NCI-H2107 treated with DMSO at 0.1 percent for 48 hours (cell line): ENCODE measurements around the gene HDDC2.

ENCODE experiments used
- DNase-seq: peaks from one replicate; lab custom pipeline; 2025; ENCODE audit not compliant: unreplicated experiment; lab: John Stamatoyannopoulos, UW

HDDC2 gene

GRCh38 chr6:125271486-125272159 lies 30.1 kb downstream of the HDDC2 start:
- DNase-seq, result no peak

DNA sequence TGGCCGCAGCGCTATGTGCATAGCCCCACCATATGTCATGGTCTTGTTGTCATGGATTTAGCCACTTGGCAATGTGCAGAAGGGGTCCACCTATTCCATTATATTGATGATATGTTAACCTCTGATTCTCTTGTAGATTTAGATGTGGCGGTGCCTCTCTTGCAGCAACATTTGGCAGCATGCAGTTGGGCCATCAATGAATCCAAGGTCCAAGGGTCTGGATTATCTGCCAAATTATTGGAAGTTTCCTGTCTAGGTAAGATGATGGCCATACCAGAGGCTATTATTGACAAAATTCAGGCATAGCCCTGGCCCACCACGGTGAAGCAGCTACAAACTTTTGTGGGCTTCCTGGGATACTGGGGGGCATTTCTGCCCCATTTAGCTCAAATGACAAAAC lies 31.4 kb downstream of the HDDC2 start:
- DNase-seq, result no peak

DNA sequence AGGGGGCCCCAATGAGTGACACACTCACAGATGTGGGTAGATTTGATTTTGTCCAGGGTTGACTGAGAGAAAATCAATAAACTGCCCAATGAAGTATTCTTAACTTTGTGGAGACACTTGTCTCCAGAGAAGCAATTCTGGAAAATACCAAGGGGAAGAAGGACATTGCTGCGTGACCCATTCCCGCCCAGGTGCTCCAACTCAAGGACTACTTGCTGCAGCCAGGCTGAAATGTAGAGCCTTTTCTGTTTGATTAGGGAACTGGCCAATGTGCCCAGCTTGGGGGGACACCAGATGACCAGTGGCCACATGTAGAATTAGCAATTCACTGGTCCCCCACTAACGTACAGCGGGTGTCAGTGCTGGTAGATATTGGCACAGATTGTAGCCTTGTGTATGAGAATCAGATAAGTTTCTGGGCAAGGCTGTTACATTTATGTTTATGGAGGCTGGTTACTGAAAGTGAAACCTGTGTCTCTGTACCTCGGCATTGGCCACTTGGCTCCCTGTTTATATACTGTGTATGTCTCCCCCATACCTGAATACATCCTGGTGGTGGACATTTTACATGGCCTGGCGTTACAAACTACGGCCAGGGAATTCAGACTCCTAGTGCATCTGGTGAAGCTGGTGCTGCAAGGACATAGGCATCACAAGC lies 32.3 kb downstream of the HDDC2 start:
- DNase-seq, result no peak

DNA sequence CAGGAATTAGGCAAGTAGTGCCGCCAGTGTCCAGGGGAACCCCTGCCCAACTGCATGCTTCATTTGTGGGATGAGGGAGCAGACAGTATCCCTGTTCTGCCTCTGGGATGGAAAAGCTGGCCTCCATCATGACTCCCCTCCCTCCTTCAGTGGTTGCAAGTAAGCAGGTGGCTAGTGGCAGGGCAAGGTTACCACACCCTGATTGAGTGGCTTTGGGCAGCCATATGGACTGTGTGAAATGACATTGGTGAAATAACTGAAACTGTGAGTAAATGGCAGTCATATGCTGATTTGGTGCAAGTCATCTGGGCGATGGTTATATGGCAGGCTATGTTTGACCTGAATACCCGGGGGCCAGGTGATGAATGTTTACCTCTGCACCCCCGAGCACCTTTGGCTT lies 33.0 kb downstream of the HDDC2 start:
- no peak for DNase-seq

GRCh38 chr6:125267806-125268523 lies 33.8 kb downstream of the HDDC2 start:
- no peak for DNase-seq

- DNase-seq, result no peak
Measured at GRCh38 chr6:125264476-125264875, 37.3 kb downstream of the HDDC2 start.

GRCh38 chr6:125262016-125263013 lies 39.5 kb downstream of the HDDC2 start:
- no peak for DNase-seq

DNA sequence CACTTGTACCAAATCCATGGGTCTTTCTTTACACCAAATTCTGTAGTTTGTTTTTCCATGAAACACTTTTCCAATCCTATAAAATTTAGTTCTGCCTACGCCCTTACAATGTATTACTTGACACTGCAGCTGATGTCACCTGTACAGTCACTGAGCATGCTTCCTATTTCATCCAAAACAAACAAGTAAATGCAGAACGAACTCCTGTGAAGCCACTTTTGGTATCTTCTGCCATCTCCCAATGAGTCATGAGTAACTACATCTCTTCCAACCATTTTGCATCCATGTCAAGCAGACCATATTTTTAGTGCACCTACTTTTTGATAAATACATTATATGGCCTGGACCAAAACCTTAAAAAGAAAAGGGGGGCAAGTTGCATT lies 42.4 kb downstream of the HDDC2 start:
- DNase-seq, result no peak

DNA sequence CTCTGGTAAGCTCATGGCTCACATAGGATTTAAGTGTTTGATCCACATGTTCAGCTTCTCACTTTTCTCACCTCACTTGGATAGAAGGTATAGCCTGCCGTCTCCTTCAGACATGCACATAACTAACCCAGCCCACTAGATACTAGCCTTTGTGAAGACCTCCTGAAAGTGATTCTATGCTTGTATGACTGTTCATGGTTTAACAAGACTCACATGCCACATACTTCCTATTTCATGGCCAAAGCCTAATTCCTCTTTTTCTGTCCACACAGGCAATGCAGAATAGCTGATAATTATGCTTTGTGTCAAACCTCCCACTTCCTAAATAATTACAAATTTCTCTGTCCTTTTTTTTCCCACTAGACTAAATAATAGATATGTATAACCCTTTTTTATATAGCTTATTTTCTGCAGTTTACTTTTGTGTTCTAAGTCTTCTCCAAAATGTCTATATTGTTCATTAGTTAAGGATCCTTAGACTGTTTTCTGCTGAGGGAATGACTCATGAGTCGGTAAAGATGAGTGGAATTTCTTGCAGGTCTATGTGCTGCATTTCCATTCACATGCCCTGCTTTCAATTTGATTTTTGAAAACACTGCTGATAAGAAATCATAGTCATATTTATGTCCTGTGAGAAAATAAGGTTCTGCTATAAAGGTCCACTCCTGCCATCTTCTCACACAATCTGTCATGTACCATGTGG lies 43.0 kb downstream of the HDDC2 start:
- no peak for DNase-seq

DNA sequence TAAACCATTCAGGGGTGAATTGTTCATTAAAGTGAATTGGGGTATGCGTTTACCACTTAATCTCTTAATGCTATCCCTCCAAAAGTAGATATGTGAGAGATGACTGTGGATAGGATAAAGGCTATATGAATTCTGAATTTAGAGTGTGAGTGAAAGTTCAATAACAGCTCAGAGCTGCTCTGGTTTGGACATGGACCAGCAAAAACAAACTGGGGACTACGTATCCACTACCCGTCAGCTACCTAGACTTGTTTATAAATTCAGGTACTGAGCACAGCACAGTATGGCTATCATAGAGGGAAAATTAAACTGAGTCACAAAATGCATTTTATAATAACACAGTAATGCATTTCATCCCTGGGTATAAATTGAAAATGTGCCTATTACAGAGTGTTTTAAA lies 44.4 kb downstream of the HDDC2 start:
- no peak for DNase-seq

- no peak for DNase-seq
Measured at GRCh38 chr6:125255201-125255600, 46.6 kb downstream of the HDDC2 start.

- no peak for DNase-seq
Measured at GRCh38 chr6:125254321-125254720, 47.4 kb downstream of the HDDC2 start.

DNA sequence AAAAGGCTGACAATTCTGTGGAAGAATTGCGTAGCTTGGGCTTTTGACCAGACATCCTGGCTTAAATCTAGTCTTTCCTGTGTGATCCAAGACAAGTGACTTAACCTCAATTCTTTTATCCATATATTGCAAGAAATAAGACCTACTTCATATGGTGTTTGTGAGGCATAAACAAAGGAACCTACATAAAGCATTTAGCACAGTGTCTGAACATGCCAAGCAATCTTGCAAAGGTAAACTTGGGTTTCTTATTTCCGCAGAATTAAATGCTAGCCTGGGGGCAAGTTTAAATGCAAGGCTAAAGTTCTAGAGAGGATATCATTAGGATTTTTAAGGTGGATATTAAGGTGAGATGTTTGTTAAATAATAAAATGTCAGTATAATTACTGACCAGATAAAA lies 47.9 kb downstream of the HDDC2 start:
- no peak for DNase-seq

DNA sequence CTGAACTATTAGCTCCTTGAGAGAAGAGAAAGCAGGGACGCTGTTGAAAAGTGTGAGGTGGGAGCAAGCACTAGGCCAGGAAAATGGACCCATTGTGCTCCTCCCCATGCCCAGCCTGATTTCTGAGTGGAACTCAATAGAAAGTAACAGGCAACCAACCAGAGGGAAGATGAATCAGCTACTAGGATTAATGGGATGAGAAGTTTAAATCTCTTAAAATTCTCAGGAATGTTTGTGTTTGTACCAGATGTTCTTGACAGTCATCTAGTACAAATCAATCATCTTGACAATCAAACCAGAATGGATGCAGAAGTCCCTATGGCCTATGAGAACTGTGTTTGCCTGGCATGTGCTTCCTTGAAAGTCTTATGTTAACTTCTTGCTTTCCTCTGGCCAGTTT lies 48.9 kb downstream of the HDDC2 start:
- DNase-seq, result no peak

GRCh38 chr6:125251516-125252220 lies 50.1 kb downstream of the HDDC2 start:
- no peak for DNase-seq

DNA sequence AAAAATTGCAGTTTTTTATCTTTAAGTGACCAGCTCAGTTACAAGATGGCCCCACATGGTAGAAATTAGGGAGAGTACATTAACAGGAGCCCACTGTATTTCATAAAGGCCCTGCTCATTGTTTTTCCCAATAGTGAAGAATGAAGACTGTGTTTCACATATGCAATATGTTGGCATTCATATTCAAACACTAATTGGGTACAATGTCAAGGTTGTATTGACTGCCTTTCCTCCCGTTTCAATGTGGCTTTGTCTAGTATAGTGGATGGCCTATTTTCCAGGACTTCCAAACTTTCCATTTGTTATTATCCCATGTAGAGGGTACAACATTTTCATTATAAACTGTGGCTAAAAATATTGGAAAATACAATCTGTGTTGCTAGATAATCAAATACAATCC lies 51.3 kb downstream of the HDDC2 start:
- DNase-seq, result no peak

- no peak for DNase-seq
Measured at GRCh38 chr6:125248136-125248535, 53.6 kb downstream of the HDDC2 start.

GRCh38 chr6:125246566-125246965 lies 55.2 kb downstream of the HDDC2 start:
- no peak for DNase-seq

GRCh38 chr6:125245523-125246264 lies 56.1 kb downstream of the HDDC2 start:
- DNase-seq, result no peak
